NCI-H748 treated with DMSO at 0.1 percent for 48 hours (cell line): ENCODE data around the gene RSRC2.
"Not testable (repeated sequence)": the region's sequence is repeated elsewhere in the genome, so short reads cannot be mapped to it uniquely, and the experiment has no call there.

Source experiments
- DNase-seq: peaks from one replicate; lab custom pipeline; 2025; lab: John Stamatoyannopoulos, UW

Gene RSRC2

DNA sequence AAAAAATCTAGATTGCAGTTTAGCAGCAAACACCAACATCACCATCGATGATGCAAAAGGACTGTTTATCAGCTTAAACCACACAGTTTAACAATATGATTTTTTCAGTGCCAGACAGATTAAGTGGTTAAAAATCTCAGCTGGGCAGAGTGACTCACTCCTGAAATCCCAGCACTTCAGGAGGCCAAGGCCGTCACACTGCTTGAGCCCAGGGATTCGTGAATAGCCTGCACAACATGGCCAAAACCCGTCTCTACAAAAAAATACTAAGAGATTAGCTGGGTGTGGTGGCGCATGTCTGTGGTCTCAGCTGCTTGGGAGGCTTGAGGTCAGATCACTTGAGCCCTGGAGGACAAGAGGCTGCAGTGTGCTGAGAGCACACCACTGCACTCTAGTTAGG, 8.9 kb downstream of the RSRC2 start:
- DNase-seq: no peak

DNA sequence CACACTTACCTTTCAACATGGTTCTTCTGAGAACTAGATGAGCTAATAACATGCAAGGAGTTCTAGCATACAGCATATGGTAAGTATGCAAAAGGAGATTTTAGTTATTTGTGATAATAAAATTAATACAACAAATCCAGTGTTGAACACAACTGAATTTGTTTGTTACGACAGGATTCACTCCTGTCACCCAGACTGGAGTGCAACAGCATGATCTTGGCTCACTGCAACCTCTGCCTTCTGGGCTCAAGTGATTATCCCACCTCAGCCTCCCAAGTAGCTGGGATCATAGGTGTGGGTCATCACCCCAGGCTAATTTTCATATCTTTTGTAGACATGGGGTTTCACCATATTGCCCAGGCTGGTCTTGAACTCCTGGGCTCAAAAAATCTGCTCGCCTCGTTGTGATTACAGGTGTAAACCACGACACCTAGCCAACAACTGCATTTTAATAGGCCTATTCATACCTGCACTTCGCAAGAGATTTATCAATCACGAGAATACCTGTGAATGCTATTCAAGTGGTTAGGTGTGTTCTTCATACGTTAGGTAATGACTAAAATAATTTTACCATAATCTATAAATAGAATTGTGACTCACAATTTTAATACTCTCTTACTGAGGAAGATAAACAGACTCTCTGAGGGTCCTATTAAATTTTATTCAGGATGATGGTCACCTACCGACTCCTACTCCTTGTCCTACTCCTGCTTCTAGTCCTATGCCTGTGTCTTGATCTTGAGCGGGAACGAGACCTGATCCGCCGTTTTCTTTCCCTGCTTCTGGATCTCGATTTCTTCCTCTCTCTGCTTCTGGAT, 10.0 kb downstream of the RSRC2 start:
- DNase-seq: no peak

GRCh38 chr12:122515275-122515674, 11.5 kb downstream of the RSRC2 start:
- DNase-seq: no peak

- DNase-seq: no peak
Observed at GRCh38 chr12:122513660-122514059, 13.1 kb downstream of the RSRC2 start.

DNA sequence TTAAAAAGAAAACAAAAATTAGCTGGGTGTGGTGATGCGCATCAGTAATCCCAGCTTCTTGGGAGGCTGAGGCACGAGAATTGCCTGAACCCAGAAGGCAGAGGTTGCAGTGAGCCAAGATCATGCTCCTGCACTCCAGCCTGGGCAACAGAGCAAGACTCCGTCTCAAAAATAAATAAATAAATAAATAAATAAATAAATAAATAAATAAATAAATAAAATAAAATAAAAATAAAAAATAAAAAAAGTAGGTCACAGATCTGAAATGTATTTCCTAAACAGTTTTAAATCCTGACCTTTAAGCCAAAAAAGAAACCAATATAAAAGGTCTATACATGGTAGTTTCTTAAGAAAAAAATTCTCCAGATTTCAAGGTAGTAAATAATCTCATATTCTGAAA, 13.7 kb downstream of the RSRC2 start:
- DNase-seq: not testable (repeated sequence)

GRCh38 chr12:122508163-122508562, 18.6 kb downstream of the RSRC2 start:
- DNase-seq: no peak

- DNase-seq: no peak
Observed at GRCh38 chr12:122506393-122506938, 20.3 kb downstream of the RSRC2 start.

- no peak for DNase-seq
Observed at GRCh38 chr12:122505419-122506051, 21.2 kb downstream of the RSRC2 start.

DNA sequence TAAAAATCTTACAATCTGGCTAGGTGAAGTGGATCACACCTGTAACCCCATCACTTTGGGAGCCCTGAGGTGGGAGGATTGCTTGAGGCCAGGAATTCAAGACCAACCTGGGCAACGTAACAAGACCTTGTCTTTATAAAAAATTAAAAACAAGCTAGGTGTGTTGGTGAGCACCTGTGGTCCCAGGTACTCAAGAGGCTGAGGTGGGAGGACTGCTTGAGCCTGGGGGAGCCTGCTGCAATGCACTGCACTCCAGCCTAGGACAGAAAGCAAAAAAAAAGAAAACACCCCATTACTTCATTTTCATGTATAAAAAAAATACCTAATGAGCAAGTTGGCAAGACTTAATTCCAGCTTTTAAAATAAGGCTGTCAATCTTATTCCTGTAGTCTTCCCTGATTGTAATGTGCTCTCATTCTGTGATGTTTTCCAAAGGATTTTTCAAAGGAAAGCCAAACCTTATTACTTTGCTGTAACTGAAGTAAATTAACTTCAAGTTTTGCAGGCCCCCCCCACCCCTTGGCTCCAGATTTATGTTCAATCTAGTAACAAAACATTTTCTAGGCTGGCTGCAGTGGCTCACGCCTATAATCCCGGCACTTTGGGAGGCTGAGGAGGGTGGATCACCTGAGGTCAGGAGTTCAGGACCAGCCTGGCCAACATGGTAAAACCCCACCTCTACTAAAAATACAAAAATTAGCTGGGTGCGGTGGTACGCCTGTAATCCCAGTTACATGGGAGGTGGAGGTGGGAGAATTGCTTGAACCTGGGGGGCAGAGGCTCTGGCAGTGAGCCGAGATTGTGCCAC, 22.7 kb downstream of the RSRC2 start:
- DNase-seq: no peak

GRCh38 chr12:122503147-122503751, 23.5 kb downstream of the RSRC2 start:
- DNase-seq: no peak

DNA sequence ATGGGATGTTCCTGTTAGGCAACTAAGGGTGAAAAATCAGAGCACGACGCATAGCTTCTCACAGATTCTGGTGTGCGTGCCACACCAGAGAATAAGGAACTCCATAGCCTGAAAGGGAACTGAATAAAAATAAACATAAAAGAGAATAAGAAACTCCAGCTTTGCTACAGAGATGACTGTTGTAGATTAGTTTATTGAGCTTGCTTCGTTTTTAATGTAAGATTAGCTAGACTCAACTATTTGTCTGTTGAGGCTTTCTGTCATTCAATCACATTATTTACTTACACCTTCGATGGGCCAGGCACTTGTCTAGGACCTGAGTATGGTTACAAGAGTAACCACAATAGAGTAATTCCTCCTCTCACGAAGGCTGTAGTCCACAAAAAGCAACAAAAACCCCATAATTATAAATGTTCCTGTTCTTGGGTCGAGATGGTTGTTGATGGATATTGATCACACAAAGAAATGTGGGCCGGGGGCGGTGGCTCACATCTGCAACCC, 25.2 kb downstream of the RSRC2 start:
- no peak for DNase-seq

GRCh38 chr12:122500685-122501488, 25.8 kb downstream of the RSRC2 start, which contains the start of gene ZCCHC8:
Gene ZCCHC8, minus strand, starts transcription at chr12:122500932. Its CDS starts 92 bp downstream, at chr12:122500840.
- DNase-seq: peak; percentile 98

DNA sequence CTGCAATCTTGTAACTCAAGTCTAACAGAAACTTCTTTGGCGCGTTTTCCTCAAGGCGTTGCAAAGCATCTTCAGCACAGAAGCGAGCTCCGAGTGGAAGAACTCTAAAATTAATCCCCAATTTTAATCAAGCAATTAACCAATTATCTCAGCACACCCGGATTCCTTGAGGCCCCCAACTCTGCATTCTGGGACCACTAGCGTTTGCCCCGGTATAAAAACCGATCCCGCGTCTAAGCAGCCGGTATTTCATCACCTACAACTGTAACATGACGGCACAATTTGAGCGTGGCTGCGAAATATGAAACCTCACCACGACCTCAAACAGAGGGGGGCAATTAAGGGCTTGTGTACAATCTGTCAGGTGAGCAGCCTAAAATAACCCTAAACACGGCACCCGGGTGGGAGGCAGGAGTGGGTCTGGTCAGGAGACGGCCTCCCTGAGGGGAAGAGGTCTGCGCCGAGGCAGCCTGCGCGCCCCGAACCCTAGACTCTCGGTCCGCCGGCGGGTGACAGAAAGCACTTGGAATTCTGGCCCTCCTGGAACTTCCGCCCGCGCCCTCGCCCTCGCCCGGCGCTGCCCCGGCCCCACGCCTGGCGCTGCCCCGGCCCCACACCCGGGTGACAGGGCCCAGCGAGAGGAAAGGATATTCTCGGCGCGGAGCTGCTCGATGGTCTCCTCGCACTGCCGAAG, 26.6 kb downstream of the RSRC2 start:
- DNase-seq: peak; percentile 53

DNA sequence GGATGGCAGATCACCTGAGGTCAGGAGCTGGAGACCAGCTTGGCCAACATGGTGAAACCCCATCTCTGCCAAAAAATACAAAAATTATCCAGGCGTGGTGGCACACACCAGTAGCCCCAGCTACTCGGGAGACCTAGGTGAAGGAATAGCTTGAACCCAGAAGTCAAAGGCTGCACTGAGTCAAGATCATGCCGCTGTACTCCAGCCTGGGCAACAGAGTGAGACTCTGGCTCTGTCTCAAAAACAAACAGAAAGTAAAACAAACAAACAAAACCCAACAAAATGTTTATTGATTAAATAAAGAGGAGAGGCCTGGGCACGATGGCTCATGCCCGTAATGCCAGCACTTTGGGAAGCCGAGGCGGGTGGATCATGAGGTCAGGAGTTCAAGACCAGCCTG, 31.5 kb downstream of the RSRC2 start:
- DNase-seq: no peak

GRCh38 chr12:122493222-122493621, 33.5 kb downstream of the RSRC2 start:
- DNase-seq: not testable (repeated sequence)

DNA sequence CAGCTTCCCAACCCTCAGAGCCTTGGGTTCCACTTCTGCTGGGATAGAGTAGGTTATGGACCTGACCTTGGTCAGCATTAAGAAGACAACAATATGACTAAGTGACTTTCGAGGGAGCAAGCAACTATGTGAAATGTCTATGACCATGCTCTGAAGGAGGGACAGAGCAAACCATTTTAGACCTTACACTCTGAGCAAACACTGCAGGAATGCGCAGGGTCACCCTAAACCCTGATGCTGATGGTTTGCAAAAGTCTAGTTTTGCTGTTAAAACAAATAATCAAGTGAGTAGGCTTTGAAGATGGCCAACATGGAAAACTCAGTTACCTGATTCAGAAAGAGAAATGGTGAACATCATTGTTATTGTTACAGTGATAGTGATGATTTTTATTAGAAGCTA, 34.7 kb downstream of the RSRC2 start:
- DNase-seq: no peak

- DNase-seq: no peak
Observed at GRCh38 chr12:122489038-122489437, 37.7 kb downstream of the RSRC2 start.

DNA sequence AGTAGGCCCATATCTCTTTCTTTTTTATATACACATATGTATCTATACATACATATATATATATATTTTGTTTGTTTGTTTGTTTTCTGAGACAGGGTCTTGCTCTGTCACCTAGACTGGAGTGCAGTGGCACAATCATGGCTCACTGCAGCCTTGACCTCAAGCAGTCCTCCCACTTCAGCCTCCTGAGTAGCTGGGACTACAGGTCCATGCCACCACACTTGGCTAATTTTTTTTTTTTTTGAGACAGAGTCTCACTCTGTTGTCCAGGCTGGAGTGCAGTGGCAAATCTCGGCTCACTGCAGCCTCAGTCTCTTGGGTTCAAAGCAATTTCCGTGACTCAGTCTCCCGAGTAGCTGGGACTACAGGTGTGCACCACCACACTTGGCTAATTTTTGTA, 38.9 kb downstream of the RSRC2 start:
- DNase-seq: not testable (repeated sequence)

GRCh38 chr12:122486805-122487426, 39.8 kb downstream of the RSRC2 start:
- DNase-seq: no peak

DNA sequence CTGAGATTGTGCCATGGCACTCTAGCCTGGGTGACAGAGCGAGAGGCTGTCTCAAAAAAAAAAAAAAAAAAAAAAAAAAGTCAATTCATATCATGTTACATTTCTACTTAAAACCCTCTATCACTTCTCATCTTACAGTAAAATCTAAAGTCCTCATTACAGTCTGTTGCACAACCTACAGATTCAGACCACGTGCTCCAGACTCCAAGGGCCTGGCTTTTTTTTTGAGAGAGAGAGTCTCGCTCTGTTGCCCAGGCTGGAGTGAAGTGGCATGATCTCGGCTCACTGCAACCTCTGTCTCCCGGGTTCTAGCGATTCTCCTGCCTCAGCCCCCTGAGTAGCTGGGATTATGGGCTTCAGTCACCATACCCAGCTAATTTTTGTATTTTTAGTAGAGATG, 40.4 kb downstream of the RSRC2 start:
- not testable (repeated sequence) for DNase-seq
